CD4-positive, alpha-beta T cell treated with Interleukin-4 for 4 hours (primary cell): ENCODE data around the gene ADH1C.
"Not testable (repeated sequence)": the region's sequence is repeated elsewhere in the genome, so short reads cannot be mapped to it uniquely, and the experiment has no call there.

Experiments
- DNase-seq: peaks from one replicate; pipeline ENCODE4 v3.0.0-alpha.2; 2020

Gene ADH1C

GRCh38 chr4:99356992-99357391 lies 4.4 kb upstream of the ADH1C start:
- DNase-seq = no peak

DNA sequence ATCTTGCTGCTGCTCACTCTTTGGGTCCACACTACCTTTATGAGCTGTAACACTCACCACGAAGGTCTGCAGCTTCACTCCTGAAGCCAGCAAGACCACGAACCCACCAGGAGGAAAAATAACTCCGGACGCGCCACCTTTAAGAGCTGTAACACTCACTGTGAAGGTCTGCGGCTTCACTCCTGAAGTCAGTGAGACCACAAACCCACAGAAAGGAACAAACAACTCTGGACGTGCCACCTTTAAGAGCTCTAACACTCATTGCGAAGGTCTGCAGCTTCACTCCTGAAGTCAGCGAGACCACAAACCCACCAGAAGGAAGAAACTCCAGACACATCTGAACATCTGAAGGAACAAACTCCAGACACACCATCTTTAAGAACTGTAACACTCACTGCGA lies 3.6 kb upstream of the ADH1C start:
- DNase-seq = not testable (repeated sequence)

- no peak for DNase-seq
These were observed 1.1 kb downstream of the ADH1C start for GRCh38 chr4:99351487-99351886.

DNA sequence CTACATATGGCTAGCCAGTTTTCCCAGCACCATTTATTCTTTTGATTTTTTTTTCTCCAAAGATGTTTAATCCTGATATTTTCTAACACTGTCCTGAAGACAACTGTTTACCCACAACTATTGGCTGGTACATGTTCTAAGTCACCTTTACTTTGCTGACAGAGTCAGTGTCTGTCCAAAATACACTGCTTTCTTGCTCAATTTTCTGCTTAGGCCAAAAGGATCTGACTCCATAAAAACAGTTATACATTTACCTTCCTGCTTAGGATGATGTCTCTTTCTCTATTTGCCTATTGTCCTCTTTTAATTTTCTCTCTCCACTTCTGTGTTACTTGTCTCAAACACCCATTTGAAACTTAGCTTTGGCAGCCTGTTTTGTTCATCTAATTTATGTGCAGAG lies 3.2 kb downstream of the ADH1C start:
- no peak for DNase-seq

GRCh38 chr4:99342624-99343023 lies 9.9 kb downstream of the ADH1C start:
- not testable (repeated sequence) for DNase-seq

DNA sequence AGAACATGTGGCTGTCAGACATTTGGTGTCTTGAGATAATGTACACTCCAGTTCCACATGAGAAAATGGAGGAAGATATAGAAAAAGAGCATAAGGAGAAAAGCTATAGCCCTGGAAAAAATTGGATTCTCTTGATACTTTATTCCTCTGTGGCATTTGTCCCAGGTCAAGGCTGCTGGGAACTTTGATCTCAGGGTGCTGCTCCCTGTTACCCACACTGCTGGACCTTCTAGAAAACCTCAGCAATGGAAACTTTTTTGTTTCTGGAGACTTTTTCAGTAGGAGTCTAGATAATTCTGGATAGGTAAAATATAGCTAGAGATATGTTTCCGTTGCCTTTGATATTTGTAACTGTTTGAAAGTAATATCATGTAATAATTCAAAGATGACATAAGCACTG lies 11.1 kb downstream of the ADH1C start:
- DNase-seq = no peak

GRCh38 chr4:99339172-99339571 lies 13.4 kb downstream of the ADH1C start:
- DNase-seq = no peak

DNA sequence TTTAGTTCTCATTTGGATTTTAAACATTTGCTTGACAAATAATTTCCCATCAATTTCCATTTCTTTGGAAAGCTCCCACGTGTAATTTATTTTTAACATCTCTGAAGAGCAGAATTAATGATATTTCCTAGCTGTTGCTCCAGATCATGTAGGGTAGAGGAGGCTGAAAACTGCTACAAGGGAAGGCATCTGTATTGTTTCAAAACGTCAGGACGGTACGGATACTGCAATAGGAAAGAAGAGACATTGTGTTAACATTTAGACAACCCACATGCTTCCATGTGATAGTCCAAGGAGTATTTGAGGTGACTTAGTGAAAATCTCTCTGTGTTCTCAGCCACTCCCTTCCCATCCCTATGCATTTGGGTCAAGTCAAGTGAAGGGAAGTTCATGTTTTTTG lies 16.0 kb downstream of the ADH1C start:
- DNase-seq = no peak

DNA sequence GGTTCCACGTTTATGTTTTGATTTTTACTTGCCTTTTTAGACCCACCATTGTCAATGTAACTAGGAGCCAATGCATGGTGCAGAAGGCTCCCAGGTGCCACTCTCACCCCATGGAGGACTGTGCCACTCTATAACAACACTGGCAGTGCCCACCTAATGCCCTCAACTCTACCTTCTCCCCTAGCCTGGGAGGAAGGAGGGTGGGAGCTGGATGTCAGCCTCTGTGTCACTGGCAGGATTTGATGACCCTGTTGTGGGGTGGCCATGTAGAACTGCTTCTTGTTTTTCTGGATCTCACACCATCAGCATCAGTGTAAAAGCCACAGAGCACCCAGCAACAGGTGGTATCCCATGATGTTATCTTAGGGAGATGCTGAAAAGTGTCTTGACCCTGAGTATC lies 17.7 kb downstream of the ADH1C start:
- DNase-seq = no peak

- no peak for DNase-seq
These were observed 21.9 kb downstream of the ADH1C start for GRCh38 chr4:99330648-99331047.

DNA sequence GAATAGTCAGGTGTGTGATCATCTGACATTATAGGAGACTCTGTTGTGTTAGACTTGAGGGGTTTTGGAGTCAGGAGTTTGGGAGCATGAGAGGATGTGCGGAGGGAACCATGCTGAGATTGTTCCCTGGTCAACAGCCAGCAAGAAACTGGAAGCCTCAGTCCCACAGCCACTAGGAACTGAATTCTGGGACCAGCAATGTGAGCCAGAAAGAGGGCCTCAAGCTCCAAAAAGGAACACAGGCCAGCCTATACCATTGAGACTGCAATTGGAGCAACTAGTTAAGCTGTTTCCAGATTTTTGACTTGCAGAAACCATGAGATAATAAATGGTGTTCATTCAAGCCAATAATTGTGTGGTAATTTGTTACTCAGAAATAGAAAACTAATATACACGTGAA lies 22.7 kb downstream of the ADH1C start:
- no peak for DNase-seq

GRCh38 chr4:99324979-99325378 lies 27.6 kb downstream of the ADH1C start:
- no peak for DNase-seq

- DNase-seq = no peak
These were observed 28.2 kb downstream of the ADH1C start for GRCh38 chr4:99324361-99324760.

DNA sequence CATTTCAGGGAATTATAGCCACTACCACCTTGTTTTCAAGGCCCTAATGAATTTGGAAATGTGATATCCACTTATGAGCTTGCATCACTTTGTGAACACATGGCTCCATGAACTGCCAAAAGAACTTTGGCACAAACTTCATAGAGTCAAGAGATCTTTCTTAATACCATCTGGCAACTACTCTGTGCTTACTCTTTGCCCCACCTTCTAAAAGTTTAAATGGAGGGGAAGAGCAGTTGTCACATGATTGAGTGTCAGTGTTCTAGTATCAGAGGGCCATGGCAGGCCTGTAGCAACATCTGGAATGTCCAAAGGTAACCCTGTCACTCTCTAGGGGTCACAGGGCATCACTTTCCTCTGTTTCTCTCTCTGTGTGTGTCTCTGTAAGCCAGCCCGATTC lies 28.8 kb downstream of the ADH1C start:
- no peak for DNase-seq

GRCh38 chr4:99321241-99322191 lies 31.0 kb downstream of the ADH1C start, which contains the start of gene ADH1B:
ADH1B (minus strand) TSS chr4:99321401; CDS start chr4:99321331, 70 bp downstream.
- no peak for DNase-seq

- DNase-seq = not testable (repeated sequence)
These were observed 34.7 kb downstream of the ADH1C start for GRCh38 chr4:99317811-99318210.

DNA sequence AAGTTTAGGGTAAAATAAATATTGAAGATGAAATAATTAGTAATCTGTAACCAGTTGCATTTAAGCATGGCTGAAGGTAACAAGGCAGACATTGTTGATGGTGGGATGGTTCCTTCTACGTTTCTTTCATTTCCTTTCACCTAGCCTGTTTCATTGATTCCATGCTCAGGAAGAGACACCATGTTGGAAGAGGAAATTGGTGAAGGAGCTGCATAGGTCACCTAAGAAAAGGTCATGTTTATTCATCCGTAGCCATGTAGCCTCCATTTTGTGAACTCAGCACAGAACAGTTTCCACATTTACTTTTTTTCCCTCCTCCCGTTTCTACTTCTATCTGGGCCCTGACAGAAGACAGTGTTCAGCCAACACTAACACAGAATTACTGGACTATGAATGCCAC lies 35.2 kb downstream of the ADH1C start:
- no peak for DNase-seq

GRCh38 chr4:99315839-99316238 lies 36.7 kb downstream of the ADH1C start:
- DNase-seq = no peak

- DNase-seq = no peak
These were observed 38.3 kb downstream of the ADH1C start for GRCh38 chr4:99314211-99314610.

DNA sequence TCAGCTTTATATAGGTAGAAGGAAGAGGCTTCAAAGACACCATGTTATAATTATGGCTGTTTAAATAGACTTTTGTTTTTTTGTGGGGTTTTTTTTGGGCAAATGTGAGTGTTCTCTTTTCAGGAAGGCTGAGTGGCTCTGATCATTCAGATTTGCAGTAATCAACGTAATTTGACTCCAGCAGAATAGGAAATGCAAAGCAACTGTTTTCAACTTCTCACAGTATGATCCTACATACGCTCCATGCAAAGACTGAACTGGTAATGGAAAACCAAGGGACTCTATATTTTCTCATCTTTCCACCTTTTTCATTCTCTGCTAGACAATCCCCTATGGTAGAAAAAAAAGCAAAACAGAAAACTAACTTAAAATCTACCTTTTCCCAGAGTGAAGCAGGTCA lies 42.2 kb downstream of the ADH1C start:
- DNase-seq = no peak

DNA sequence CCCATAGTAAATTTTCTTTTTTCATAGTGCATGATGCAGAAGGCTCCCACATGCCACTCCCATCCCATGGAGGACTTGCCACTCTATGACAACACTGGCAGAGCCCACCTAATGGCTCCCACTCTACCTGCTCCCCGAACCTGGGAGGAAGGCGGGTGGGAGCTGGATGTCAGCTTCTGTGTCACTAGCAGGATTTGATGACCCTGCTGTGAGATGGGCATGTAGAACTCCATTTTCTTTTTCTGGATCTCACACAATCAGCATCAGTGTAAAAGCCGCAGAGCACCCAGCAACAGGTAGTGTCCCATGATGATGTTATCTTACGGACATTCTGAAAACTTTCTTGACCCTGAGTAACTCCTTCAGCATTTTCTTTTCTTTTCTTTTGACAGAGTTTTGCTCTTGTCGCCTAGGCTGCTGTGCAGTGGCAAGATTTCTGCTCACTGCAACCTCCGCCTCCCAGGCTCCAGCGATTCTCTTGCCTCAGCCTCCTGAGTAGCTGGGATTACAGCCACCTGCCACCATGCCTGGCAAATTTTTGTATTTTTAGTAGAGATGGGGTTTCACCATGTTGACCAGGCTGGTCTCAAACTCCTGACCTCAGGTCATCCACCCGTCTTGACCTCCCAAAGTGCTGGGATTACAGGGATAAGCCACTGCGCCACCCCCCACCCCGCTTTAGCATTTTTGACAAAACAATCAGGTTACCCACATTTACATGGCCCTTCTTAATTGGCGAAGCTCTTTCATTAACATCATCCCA lies 46.7 kb downstream of the ADH1C start:
- DNase-seq = no peak

DNA sequence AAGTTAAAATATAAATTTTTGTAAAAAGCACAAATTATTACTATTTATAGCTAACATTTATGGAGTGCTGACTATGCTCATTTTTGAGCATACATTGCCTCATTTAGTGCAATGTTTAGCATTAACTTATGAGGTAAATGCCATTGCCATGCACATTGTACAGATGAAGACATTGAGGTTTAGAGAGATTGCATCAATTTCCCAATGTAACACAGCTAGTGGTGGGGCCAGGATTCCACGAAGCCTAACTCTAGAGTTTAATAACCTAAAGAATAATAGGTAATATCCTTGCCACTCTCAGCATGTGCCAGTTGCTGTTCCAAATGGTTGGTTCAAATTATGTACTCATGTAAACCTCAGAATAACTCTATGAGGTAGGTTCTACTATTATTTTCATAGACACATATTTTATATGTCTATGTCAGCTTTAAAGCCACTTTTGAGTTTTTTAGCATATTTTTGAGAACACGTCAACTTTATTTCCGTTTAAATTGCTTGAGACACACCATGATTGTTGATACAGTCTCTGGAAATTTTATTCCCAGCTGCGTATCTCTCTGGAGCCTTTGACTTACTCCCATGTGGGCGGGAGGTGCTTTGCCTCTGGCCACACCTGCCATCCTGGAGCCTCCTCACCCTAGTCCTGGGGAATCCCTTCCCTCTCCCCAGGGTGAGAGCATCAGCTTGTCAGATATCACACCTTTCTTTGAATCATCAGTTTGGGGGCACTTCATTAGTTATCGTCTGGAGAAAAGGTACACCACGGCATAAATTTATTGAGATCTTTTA lies 51.0 kb downstream of the ADH1C start:
- DNase-seq = no peak

DNA sequence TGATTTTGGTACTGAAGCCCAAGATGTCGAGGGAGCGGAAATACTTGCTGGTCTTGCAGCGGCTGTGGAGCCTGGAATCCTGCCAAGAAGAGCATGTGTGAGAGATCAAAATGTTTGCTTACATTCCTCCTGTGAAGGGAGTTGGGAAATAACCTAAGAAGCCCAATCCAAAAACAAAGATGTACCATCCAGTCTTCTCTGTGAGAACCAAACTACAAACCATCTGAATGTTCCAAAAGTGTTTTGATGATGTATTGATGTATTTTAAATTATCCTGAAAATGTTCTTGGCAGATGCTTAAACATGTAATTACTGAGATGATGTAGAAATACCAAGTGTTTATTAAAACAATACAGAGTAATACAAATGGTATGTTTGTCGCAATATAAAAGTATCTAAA lies 51.6 kb downstream of the ADH1C start:
- DNase-seq = no peak
